Measurements from ENCODE around the gene C16orf87.
"Not testable (repeated sequence)": the region's sequence is repeated elsewhere in the genome, so short reads cannot be mapped to it uniquely, and the experiment has no call there.

C16orf87 gene

DNA sequence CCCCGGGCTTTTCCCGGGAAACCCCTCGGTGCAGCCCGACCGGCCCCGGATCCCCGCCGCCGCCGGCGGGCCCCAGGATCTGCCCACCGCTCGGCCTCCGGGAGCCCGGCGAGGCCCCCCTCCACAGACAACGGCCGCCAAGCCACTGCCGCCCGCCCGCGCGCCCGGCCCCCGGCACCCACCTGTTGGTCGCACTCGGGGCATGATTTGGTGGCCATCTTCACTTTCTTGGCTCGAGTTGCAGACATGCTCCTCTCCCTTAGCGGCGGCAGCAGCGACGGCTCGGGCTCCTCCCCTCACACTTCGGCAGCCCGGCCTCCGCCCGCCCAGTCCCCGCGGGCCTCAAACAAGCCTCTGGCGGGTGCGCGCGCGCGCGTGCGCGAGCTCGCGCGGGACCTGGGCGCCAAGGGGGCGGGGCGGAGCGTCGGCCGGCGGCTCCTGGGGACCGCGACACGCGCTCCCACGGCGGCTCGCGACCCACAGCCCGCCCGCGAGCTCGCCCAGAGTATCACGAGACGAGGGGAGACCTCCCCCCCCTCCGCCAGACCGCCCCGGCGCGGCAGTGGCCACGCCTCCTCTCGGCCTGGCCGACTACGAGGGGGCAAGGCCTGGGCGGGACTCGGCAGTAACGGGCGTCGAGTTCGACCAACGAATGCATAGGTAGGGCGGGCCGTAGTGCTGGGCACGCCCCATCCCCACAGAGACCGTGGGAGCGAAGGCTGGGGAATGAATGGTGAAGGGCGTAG is at the start of gene C16orf87:
Gene C16orf87, minus strand, starts transcription at position 279 of the 746 bp plus-strand sequence. Its CDS starts 31 bp downstream, at position 248.
- DNase-seq, result peak; percentile 90

DNA sequence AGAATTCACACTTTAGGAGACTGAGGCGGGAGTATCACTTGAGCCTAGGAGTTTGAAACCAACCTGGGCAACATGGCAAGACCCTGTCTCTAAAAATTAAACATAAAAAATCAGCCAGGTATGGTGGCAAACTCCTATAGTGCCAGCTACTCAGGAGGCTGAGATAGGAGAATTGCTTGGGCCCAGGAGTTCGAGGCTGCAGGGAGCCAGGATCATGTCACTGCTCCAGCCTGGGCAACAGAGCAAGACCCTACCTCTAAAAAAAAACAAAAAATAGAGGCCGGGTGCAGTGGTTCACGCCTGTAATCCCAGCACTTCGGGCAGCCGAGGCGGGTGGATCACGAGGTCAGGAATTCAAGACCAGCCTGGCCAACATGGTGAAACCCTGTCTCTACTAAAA is 44.3 kb upstream of the C16orf87 start:
- no peak for DNase-seq

- no peak for DNase-seq
Observed at GRCh38 chr16:46873201-46873600, 42.2 kb upstream of the C16orf87 start.

GRCh38 chr16:46871597-46871996 is 40.6 kb upstream of the C16orf87 start:
- no peak for DNase-seq

DNA sequence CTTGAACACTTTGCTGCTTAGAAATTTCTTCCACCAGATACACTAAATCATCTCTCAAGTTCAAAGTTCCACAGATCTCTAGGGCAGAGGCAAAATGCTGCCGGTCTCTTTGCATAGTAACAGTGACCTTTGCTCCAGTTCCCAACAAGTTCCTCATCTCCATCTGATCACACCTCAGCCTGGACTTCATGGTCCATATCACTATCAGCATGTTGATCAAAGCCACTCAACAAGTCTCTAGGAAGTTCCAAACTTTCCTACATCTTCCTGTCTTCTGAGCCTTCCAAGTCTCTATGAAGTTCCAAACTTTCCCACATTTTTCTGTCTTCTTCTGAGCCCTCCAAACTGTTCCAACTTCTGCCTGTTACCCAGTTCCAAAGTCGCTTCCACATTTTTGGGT is 37.9 kb upstream of the C16orf87 start:
- not testable (repeated sequence) for DNase-seq

DNA sequence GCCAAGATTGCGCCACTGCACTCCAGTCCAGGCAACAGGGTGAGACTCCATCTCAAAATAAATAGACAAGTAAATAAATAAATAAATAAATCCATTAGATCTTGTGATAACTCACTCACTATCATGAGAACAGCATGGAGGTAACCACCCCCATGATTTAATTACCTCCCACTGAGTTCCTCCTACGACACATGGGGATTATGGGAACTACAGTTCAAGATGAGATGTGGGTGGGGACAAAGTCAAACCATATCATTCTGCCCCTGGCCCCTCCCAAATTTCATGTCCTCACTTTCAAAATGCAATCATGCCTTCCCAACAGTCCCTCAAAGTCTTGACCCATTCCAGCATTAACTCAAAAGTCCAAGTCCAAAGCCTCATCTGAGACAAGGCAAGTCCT is 36.5 kb upstream of the C16orf87 start:
- not testable (repeated sequence) for DNase-seq

DNA sequence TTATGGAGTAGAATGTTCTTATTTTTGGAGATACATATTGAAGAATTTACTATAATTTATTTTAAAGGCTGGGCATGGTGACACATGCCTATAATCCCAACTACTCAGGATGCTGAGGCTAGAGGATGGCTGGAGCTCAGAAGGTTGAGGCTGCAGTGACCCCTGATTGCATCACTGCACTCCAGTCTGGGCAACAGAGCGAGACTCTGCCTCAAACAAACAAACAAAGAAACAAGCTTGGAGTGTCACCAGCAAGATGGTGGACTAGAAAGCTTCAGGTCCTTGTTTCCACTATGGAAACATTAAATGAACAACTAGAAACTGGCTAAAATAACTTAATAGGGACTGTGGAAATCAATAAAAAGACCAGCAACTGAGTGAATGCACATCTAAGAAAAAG is 35.3 kb upstream of the C16orf87 start:
- no peak for DNase-seq

DNA sequence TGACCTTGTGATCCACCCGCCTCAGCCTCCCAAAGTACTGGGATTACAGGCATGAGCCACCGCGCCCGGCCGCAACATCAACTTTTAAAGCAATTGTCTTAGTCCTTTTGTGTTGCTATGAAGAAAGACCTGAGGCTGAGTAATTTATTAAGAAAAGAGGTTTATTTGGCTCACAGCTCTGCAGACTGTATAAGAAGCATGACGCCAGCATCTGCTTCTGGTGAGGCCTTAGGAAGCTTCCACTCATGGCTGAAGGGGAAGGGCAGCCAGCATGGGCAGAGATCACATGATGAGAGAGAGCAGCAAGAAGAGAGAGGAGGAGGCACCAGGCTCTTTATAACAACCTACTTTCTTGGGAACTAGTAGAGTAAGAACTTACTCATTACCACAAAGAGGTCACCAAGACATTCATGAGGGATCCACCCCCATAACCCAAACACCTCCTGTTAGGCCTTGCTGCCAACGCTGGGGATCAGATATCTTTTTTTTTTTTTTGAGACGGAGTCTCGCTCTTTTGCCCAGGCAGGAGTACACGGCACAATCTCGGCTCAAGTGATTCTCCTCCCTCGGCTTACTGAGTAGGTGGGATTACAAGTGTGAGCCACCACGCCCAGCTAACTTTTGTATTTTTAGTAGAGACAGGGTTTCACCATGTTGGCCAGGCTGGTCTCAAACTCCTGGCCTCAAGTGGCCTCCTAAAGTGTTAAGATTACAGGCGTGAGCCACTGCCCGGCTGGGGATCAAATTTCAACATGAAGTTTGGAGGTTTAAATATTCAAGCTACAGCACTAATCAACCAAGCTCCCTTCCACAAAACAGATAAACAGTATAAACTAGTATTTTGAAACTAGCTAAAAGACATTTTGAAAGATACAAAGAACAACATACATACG is 31.8 kb upstream of the C16orf87 start:
- DNase-seq, result no peak

DNA sequence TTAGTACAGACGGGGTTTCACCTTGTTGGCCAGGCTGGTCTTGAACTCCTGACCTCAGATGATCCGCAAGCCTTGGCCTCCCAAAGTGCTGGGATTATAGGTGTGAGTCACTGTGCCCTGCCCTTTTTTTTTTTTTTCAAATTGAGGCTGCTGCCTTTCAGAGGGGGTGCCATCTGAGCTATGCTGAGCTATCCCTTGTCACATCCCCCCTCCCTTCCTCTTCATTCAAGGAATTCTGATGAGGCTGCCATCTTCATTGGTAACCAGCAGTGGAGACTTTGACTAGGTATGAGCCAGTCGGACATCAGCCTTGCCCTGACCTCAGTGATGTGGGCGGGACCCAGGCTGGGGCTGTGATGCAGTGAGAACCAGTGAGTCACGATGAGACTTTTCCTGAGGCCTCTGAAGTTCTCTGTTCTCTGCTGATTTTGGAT is 28.8 kb upstream of the C16orf87 start:
- no peak for DNase-seq

GRCh38 chr16:46858151-46858550 is 27.2 kb upstream of the C16orf87 start:
- DNase-seq, result no peak

GRCh38 chr16:46857368-46857945 is 26.5 kb upstream of the C16orf87 start:
- peak; percentile 61 for DNase-seq

DNA sequence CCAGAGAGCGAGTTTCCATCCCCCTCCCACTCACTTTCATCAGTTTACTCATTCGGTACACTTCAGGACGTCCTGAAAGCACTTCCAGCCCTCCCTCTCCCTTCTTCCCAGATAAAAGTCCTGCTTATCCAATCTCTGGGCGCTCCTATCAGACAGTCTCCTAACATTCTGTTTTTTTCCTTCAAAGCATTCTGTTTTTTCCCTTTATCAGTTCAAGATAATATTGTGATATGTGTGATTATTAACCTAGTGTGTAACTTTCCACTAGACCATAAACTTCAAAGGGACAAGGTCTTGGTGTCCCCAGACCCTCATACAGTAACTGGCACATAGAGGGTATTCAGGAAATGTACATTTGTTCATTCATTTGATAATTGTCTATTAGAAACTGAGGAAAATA is 24.4 kb upstream of the C16orf87 start:
- DNase-seq, result no peak

DNA sequence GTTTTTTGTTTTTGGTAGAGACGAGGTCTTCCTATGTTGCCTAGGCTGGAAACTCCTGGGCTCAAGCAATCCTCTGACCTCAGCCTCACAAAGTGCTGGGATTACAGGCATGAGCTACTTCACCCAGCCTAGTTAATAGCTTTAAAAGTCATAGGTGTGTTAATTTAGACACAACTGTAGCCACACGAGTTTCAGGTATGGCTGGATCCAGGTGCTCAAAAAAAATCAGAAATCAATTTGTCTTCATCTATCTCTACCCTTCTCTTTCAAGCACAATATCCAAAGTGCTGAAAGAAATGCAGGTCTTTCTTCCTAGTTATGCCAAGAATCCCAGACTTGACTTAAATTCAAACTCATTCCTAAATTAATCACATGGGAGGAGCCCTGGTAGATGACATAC is 23.9 kb upstream of the C16orf87 start:
- DNase-seq, result no peak

- DNase-seq, result peak; percentile 44
Observed at GRCh38 chr16:46853713-46854443, 22.9 kb upstream of the C16orf87 start.

DNA sequence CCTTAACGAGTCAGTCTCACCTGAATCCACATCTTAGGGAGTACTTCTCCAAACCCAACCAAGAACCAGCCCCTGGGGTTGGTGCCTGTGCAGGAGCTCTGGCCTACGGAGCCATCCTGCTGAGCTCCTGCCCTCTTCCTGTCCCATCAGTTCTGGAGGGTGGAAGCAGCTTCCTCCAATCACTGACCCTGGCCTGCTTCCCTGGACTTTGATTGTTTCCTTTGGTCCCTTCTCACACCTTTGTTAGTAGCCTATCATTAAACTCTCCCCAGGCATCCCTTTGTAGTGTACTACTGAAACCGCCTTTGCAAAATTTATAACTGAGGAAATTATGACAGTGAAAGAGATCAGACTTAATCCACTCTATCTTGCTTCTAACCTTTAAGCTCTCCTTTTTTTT is 21.1 kb upstream of the C16orf87 start:
- DNase-seq, result no peak

DNA sequence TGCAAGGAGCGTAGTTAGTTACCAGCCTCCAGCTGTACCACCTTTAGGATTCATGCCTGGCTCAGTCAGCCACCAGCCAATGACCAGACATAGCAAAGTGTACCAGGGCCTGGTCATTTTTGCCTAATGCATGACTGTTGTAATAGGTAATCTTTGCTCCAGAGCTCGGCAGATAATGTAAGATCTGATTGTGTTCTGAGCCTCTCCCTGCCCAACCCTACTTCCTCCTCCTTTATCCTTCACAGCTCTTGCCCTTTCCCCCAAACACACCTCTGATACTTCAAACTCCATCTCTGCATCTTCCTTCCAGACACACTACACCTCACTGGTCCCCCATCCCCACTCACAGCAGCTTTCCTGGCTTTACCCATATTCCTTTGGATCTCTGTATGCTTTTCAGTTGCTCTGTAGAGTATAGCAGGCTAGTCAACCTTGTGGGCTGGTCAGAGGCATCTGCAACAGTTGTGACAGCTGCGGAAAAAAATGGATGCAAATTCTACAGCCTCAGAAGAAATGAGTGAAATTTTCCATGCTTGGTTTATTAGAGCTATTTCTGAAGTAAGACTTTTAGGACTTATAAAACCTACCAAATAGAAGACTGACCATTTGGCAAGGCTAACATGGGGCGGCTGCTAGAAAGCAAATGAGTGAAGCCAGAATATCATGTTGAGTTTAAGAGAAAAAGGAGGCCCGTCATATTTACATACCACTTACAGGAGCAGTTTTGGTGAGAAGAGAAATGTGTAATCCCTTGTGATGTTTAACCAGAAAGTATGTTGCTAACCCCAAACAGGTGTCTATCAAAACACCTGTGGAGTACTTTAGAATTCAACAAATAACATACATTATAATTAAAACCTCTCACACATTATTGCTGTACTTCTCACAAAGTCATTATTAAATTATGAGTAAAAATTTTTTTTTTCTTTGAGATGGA is 19.9 kb upstream of the C16orf87 start:
- DNase-seq, result no peak

DNA sequence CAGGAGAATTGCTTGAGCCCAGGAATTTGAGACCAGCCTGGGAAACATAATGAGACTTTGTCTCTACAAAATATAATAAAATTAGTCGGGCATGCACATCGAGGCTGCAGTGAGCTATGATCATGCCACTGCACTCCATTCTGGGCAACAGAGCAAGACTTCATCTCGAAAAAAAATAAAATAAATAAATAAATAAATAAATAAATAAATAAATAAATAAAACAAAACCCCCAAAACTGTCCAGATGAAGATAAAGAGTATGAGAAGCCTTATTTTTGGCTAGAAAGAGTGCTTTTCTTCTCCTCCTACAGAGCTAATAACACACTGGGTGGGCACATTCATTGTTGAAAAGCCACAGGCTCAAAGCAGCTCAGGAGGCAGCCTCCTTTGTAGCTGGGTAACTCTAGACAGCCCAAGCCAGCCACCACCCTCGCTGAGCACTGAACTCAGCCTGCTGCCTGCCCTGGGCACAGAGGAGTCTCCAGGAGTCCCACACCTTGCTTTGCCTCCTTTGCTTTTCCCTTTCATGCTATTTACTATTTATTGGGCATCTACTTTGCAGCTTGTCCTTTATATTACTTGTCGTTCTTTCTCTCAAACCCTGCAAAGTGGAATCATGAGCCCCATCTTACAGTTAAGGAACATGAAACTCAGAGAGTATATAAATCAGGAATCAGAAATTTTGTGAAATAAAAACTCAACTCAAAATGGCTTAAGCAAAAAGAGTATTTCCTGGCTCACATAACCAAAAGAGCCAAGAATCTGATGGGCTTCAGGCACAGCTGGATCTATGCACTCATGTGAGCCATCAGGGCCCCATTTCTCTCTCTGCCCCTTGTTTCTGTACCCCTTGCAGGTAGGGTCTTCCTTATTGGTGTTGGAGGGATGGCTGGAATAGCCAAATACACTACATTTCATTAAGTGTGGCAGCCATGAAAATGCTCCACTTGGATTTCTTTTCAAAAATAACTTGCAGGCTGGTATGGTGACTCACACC is 18.1 kb upstream of the C16orf87 start:
- no peak for DNase-seq

GRCh38 chr16:46845952-46846351 is 15.0 kb upstream of the C16orf87 start:
- no peak for DNase-seq

- DNase-seq, result no peak
Observed at GRCh38 chr16:46844771-46845170, 13.8 kb upstream of the C16orf87 start.

GRCh38 chr16:46843898-46844642 is 13.1 kb upstream of the C16orf87 start:
- DNase-seq, result no peak

All from NCI-H2227 treated with DMSO at 0.1 percent for 48 hours (cell line).